Rectal smooth muscle tissue (tissue), 1 donor: ENCODE data around the gene MRPL55.
A peak's percentile ranks its signal among the peaks of the same experiment; 100 is the strongest.

Experiments
- H3K27ac ChIP-seq: one replicate; pipeline ENCODE4 v1.7.0; 2013; ENCODE audit warnings: low read depth, low read length, inconsistent platforms
- H3K27me3 ChIP-seq: one replicate; pipeline ENCODE4 v1.7.0; 2013; ENCODE audit warnings: low read length; ENCODE audit not compliant: control insufficient read depth, insufficient read depth
- H3K36me3 ChIP-seq: one replicate; pipeline ENCODE4 v1.7.0; 2013; ENCODE audit warnings: low read length; ENCODE audit not compliant: control insufficient read depth, insufficient read depth
- H3K4me1 ChIP-seq: one replicate; pipeline ENCODE4 v1.7.0; 2013; ENCODE audit warnings: low read length; ENCODE audit not compliant: control insufficient read depth, insufficient read depth
- H3K4me3 ChIP-seq: one replicate; pipeline ENCODE4 v1.7.0; 2013; ENCODE audit warnings: low read length
- H3K9ac ChIP-seq: one replicate; pipeline ENCODE4 v1.7.0; 2013; ENCODE audit warnings: low read length

MRPL55 gene

GRCh38 chr1:228062085-228062791 is 46.9 kb downstream of the MRPL55 start:
- peaks cover 53% of the 10 kb centered on the region for H3K27me3 ChIP-seq

GRCh38 chr1:228061411-228062084 is 47.6 kb downstream of the MRPL55 start:
- Histone ChIP-seq H3K27ac (no peak overlapping the region), H3K27me3 (peaks cover 46% of the 10 kb centered on the region), H3K4me3 (no peak overlapping the region), H3K36me3 (no peaks in the 10 kb centered on the region), H3K4me1 (no peaks in the 10 kb centered on the region), H3K9ac (no peak overlapping the region)

More at GRCh38 chr1:228062085-228062791, 46.9 kb downstream of the MRPL55 start:
- no peak overlapping the region for H3K27ac ChIP-seq
- no peaks in the 10 kb centered on the region for H3K4me1 ChIP-seq
- H3K36me3 ChIP-seq, result no peaks in the 10 kb centered on the region
- no peak overlapping the region for H3K4me3 ChIP-seq
- no peak overlapping the region for H3K9ac ChIP-seq

GRCh38 chr1:228060458-228061190 is 48.5 kb downstream of the MRPL55 start:
- Histone ChIP-seq H3K27me3 (peaks cover 39% of the 10 kb centered on the region), H3K36me3 (no peaks in the 10 kb centered on the region), H3K27ac (no peak overlapping the region), H3K4me3 (peak overlapping the region; percentile 51), H3K4me1 (no peaks in the 10 kb centered on the region), H3K9ac (no peak overlapping the region)

- peaks cover 39% of the 10 kb centered on the region for H3K27me3 ChIP-seq
- H3K4me1 ChIP-seq, result no peaks in the 10 kb centered on the region
- no peak overlapping the region for H3K27ac ChIP-seq
- no peaks in the 10 kb centered on the region for H3K36me3 ChIP-seq
- no peak overlapping the region for H3K9ac ChIP-seq
- peak overlapping the region; percentile 51 for H3K4me3 ChIP-seq
These were observed 49.3 kb downstream of the MRPL55 start for GRCh38 chr1:228059634-228060457.

- no peak overlapping the region for H3K9ac ChIP-seq
- no peaks in the 10 kb centered on the region for H3K36me3 ChIP-seq
- peaks cover 39% of the 10 kb centered on the region for H3K27me3 ChIP-seq
- H3K27ac ChIP-seq, result no peak overlapping the region
- no peaks in the 10 kb centered on the region for H3K4me1 ChIP-seq
- H3K4me3 ChIP-seq, result peak overlapping the region; percentile 46
These were observed 50.0 kb downstream of the MRPL55 start for GRCh38 chr1:228058949-228059633.

GRCh38 chr1:228058172-228058948 is 50.7 kb downstream of the MRPL55 start:
- H3K27ac ChIP-seq, result no peak overlapping the region
- H3K4me1 ChIP-seq, result no peaks in the 10 kb centered on the region
- H3K36me3 ChIP-seq, result no peaks in the 10 kb centered on the region
- H3K9ac ChIP-seq, result no peak overlapping the region
- no peak overlapping the region for H3K4me3 ChIP-seq
- peaks cover 37% of the 10 kb centered on the region for H3K27me3 ChIP-seq
